H9 (cell line): Measurements from ENCODE around the gene MAGI1. TPM values are rescaled to one million over a fixed set of nuclear protein-coding genes. Genes with fewer than 3 reads are reported as not detected.

Experiments
- DNase-seq: peaks from one replicate; pipeline ENCODE4 v3.0.0-alpha.2; 2017
- H2AFZ ChIP-seq: one replicate; pipeline ENCODE4 v1.6.1; 2013; ENCODE audit warnings: mild to moderate bottlenecking, low read length, control low read depth, moderate library complexity
- H2AK5ac ChIP-seq: 2 replicates; pipeline ENCODE4 v1.6.1; 2013; ENCODE audit warnings: low read length, control low read depth, mixed read lengths; ENCODE audit not compliant: insufficient read length
- H2BK120ac ChIP-seq: one replicate; pipeline ENCODE4 v1.6.1; 2013; ENCODE audit warnings: low read depth, mild to moderate bottlenecking, low read length, control low read depth, inconsistent platforms; ENCODE audit not compliant: poor library complexity, severe bottlenecking
- H2BK12ac ChIP-seq: 2 replicates; pipeline ENCODE4 v1.6.1; 2013; ENCODE audit warnings: low read length, control low read depth, mixed read lengths, low read depth; ENCODE audit not compliant: insufficient read length
- H2BK15ac ChIP-seq: 2 replicates; pipeline ENCODE4 v1.6.1; 2013; ENCODE audit warnings: low read depth, low read length, control low read depth
- H2BK20ac ChIP-seq: one replicate; pipeline ENCODE4 v1.6.1; 2013; ENCODE audit warnings: low read depth, mild to moderate bottlenecking, low read length, control low read depth, inconsistent platforms; ENCODE audit not compliant: poor library complexity, severe bottlenecking
- H2BK5ac ChIP-seq: 2 replicates; pipeline ENCODE4 v1.6.1; 2013; ENCODE audit warnings: low read length, control low read depth, mixed read lengths; ENCODE audit not compliant: insufficient read length
- H3K14ac ChIP-seq: 2 replicates; pipeline ENCODE4 v1.6.1; 2013; ENCODE audit warnings: low read length, control low read depth; ENCODE audit not compliant: insufficient read depth
- H3K18ac ChIP-seq: 2 replicates; pipeline ENCODE4 v1.6.1; 2013; ENCODE audit warnings: low read depth, mild to moderate bottlenecking, mixed read lengths, low read length, control low read depth; ENCODE audit not compliant: insufficient read length
- H3K23ac ChIP-seq: 2 replicates; pipeline ENCODE4 v1.6.1; 2013; ENCODE audit warnings: low read length, control low read depth, mixed read lengths, low read depth; ENCODE audit not compliant: insufficient read length
- H3K23me2 ChIP-seq: 2 replicates; pipeline ENCODE4 v1.6.1; 2013; ENCODE audit warnings: low read depth, mild to moderate bottlenecking, mixed read lengths, low read length, control low read depth; ENCODE audit not compliant: insufficient read length, poor library complexity, severe bottlenecking
- H3K27ac ChIP-seq: 2 replicates; pipeline ENCODE4 v1.5.1; 2013; ENCODE audit warnings: low read length, control low read depth, mixed read lengths, low read depth; ENCODE audit not compliant: insufficient read length
- H3K27me3 ChIP-seq: 2 replicates; pipeline ENCODE4 v1.6.1; 2013; ENCODE audit warnings: low read length, control low read depth, inconsistent platforms; ENCODE audit not compliant: insufficient read depth
- H3K4ac ChIP-seq: 2 replicates; pipeline ENCODE4 v1.6.1; 2013; ENCODE audit warnings: low read depth, mild to moderate bottlenecking, control low read depth, inconsistent platforms, low read length, moderate library complexity
- H3K4me1 ChIP-seq: 2 replicates; pipeline ENCODE4 v1.6.1; 2013; ENCODE audit warnings: low read length, control low read depth, inconsistent platforms; ENCODE audit not compliant: insufficient read depth
- H3K4me2 ChIP-seq: 2 replicates; pipeline ENCODE4 v1.6.1; 2013; ENCODE audit warnings: low read length, control low read depth, mixed read lengths; ENCODE audit not compliant: insufficient read length, insufficient read depth
- H3K56ac ChIP-seq: 2 replicates; pipeline ENCODE4 v1.6.1; 2013; ENCODE audit warnings: low read depth, mild to moderate bottlenecking, mixed read lengths, low read length, control low read depth; ENCODE audit not compliant: insufficient read length
- H3K79me1 ChIP-seq: 2 replicates; pipeline ENCODE4 v1.6.1; 2013; ENCODE audit warnings: low read depth, mild to moderate bottlenecking, moderate library complexity, low read length, control low read depth, inconsistent platforms; ENCODE audit not compliant: insufficient read depth, poor library complexity, severe bottlenecking
- H3K79me2 ChIP-seq: 2 replicates; pipeline ENCODE4 v1.6.1; 2013; ENCODE audit warnings: low read length, control low read depth, inconsistent platforms; ENCODE audit not compliant: insufficient read depth
- H3K9ac ChIP-seq: 2 replicates; pipeline ENCODE4 v1.6.1; 2013; ENCODE audit warnings: low read length, control low read depth, mixed read lengths; ENCODE audit not compliant: insufficient read length; ENCODE audit errors: extremely low read depth
- H3K9me3 ChIP-seq: one replicate; pipeline ENCODE4 v1.6.1; 2013; ENCODE audit warnings: low read depth, low read length, inconsistent platforms; ENCODE audit not compliant: control insufficient read depth
- H3T11ph ChIP-seq: one replicate; pipeline ENCODE4 v1.6.1; 2013; ENCODE audit warnings: mild to moderate bottlenecking, low read length, control low read depth, inconsistent platforms
- H4K20me1 ChIP-seq: one replicate; pipeline ENCODE4 v1.6.1; 2013; ENCODE audit not compliant: control insufficient read depth, insufficient read length, insufficient read depth
- H4K5ac ChIP-seq: 2 replicates; pipeline ENCODE4 v1.6.1; 2013; ENCODE audit warnings: low read depth, mild to moderate bottlenecking, mixed read lengths, low read length, control low read depth; ENCODE audit not compliant: insufficient read length
- H4K8ac ChIP-seq: replicated peaks from 2 replicates; pipeline ENCODE4 v1.6.1; 2013; ENCODE audit warnings: low read length, control low read depth, mixed read lengths, low read depth; ENCODE audit not compliant: insufficient read length
- H4K91ac ChIP-seq: 2 replicates; pipeline ENCODE4 v1.6.1; 2013; ENCODE audit warnings: low read depth, mild to moderate bottlenecking, moderate library complexity, mixed read lengths, low read length, control low read depth; ENCODE audit not compliant: insufficient read length
- H3K27ac Mint-ChIP-seq, 3 experiments: 2 replicates in 2 of 3; 3 replicates in 1 of 3; pipeline ENCODE4 v1.8.0; 2020 to 2021; ENCODE audit warnings: mixed read lengths in 3 of 3, mild to moderate bottlenecking in 1 of 3, moderate library complexity in 1 of 3
- H3K27me3 Mint-ChIP-seq: 2 replicates; pipeline ENCODE4 v1.8.0; 2021; ENCODE audit warnings: low read depth, mild to moderate bottlenecking, moderate library complexity, mixed read lengths
- H3K36me3 Mint-ChIP-seq, 3 experiments: 2 replicates in 2 of 3; 3 replicates in 1 of 3; pipeline ENCODE4 v1.8.0; 2020 to 2021; ENCODE audit warnings: low read depth in 3 of 3, mixed read lengths in 3 of 3; ENCODE audit not compliant: insufficient read depth in 1 of 3
- H3K4me1 Mint-ChIP-seq, 2 experiments: 2 replicates each; pipeline ENCODE4 v1.8.0; 2020; ENCODE audit warnings: mixed read lengths in 2 of 2
- H3K4me3 Mint-ChIP-seq, 2 experiments: 2 replicates in 1 of 2; 3 replicates in 1 of 2; pipeline ENCODE4 v1.8.0; 2020 to 2021; ENCODE audit warnings: mild to moderate bottlenecking in 2 of 2, mixed read lengths in 2 of 2, moderate library complexity in 1 of 2
- H3K9me3 Mint-ChIP-seq, 2 experiments: 2 replicates in 1 of 2; 3 replicates in 1 of 2; pipeline ENCODE4 v1.8.0; 2020; ENCODE audit warnings: mild to moderate bottlenecking in 2 of 2, mixed read lengths in 2 of 2, moderate library complexity in 1 of 2
- WGBS: extraction: QIAGEN DNeasy Blood & Tissue Kit; methylation state at CpG from one replicate; pipeline ENCODE4 v1.1.7; 2013; ENCODE audit warnings: missing lambda C conversion rate, low lambda C conversion rate, mixed read lengths; ENCODE audit not compliant: insufficient read length; ENCODE audit errors: extremely low coverage; 5-methylcytosine and 5-hydroxymethylcytosine counted together
- total RNA-seq: library from RNA; stranded (reverse); gene quantifications from 2 replicates; pipeline ENCODE4 v1.2.1, GENCODE V29; 2021
- TF ChIP-seq, protein P1 (sequence below): fragments of 200-600 bp; sonication (generic); conservative IDR thresholded peaks from 3 replicates; pipeline ENCODE4 v1.8.0; 2021; ENCODE audit warnings: antibody characterized with exemption, mild to moderate bottlenecking

The MAGI1 gene
- total RNA-seq, 1 experiment from 2014 or later: 65.7 TPM

DNA sequence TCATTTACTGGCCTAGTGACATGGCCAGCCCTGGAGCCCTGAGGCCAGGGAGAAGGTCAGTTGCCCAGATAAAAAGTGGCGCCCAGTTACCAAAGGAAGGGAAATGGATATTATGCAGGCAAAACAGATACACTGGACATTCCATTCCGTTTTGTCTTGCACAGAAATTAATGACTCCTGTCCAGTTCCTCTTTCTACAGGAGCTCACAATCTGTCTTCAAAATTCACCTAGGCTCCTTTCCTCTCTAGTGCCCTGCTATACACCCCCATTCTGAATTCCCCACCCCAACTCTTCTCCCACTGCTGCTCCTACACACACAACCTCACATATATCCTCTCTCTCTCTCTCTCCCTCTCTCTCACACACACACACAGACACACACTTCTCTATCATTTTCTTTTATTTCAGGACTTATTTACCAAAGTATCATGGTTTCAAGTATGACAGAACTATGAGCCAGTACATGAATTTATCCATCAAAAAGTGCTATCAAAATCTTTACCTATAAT lies 229.0 kb downstream of the MAGI1 start:
- Histone ChIP-seq H3K79me2 (no peaks in the 10 kb centered on the region), H3K27me3 (no peaks in the 10 kb centered on the region), H3K56ac (no peak overlapping the region), H3K27ac (no peak overlapping the region), H3T11ph (no peak overlapping the region), H2AK5ac (no peak overlapping the region), H3K18ac (no peak overlapping the region), H2BK120ac (no peak overlapping the region), H2AFZ (no peak overlapping the region), H3K79me1 (no peaks in the 10 kb centered on the region), H2BK20ac (no peak overlapping the region), H4K20me1 (no peaks in the 10 kb centered on the region), H3K23ac (no peak overlapping the region), H3K9me3 (no peaks in the 10 kb centered on the region), H2BK5ac (no peak overlapping the region), H3K9ac (no peak overlapping the region), H2BK15ac (no peak overlapping the region), H3K4me1 (no peaks in the 10 kb centered on the region), H3K23me2 (no peaks in the 10 kb centered on the region), H4K8ac (no peak overlapping the region), H3K14ac (no peak overlapping the region), H2BK12ac (no peak overlapping the region), H4K91ac (no peak overlapping the region), H3K4ac (no peak overlapping the region), H4K5ac (no peak overlapping the region), H3K4me2 (no peak overlapping the region)
- Mint-ChIP-seq H3K36me3 (peaks cover 0 to 13% (median 11%) of the 10 kb centered on the region in 3 experiments; a peak in 4 of 7 replicates), H3K4me3 (no peak overlapping the region), H3K4me1 (peaks cover 22 to 27% of the 10 kb centered on the region in 2 experiments), H3K9me3 (peaks cover 10 to 13% of the 10 kb centered on the region in 2 experiments; a peak in 4 of 5 replicates), H3K27me3 (no peaks in the 10 kb centered on the region), H3K27ac (no peak overlapping the region)
- no CpG with 5 or more reads among the region's 2 CpGs for WGBS
- DNase-seq: no peak
- TF ChIP-seq, protein P1, sequence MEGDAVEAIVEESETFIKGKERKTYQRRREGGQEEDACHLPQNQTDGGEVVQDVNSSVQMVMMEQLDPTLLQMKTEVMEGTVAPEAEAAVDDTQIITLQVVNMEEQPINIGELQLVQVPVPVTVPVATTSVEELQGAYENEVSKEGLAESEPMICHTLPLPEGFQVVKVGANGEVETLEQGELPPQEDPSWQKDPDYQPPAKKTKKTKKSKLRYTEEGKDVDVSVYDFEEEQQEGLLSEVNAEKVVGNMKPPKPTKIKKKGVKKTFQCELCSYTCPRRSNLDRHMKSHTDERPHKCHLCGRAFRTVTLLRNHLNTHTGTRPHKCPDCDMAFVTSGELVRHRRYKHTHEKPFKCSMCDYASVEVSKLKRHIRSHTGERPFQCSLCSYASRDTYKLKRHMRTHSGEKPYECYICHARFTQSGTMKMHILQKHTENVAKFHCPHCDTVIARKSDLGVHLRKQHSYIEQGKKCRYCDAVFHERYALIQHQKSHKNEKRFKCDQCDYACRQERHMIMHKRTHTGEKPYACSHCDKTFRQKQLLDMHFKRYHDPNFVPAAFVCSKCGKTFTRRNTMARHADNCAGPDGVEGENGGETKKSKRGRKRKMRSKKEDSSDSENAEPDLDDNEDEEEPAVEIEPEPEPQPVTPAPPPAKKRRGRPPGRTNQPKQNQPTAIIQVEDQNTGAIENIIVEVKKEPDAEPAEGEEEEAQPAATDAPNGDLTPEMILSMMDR: no peak
